GM10847 (cell line): ENCODE results near the gene TSPAN16.

Experiments
- POLR2A ChIP-seq: IDR thresholded peaks from 2 replicates; pipeline ENCODE4 v1.6.1; 2011; ENCODE audit not compliant: insufficient read length; ENCODE audit errors: extremely low read depth

Gene TSPAN16

GRCh38 chr19:11263726-11264125 lies 32.2 kb upstream of the TSPAN16 start:
- no peak for TF ChIP-seq POLR2A

GRCh38 chr19:11264452-11265176 lies 31.3 kb upstream of the TSPAN16 start:
- no peak for TF ChIP-seq POLR2A

- no peak for TF ChIP-seq POLR2A
Observed at GRCh38 chr19:11265177-11265784, 30.7 kb upstream of the TSPAN16 start.

- no peak for TF ChIP-seq POLR2A
Observed at GRCh38 chr19:11265785-11266236, 30.1 kb upstream of the TSPAN16 start.

GRCh38 chr19:11267316-11268085 lies 28.5 kb upstream of the TSPAN16 start:
- no peak for TF ChIP-seq POLR2A

- no peak for TF ChIP-seq POLR2A
Observed at GRCh38 chr19:11268783-11269267, 27.1 kb upstream of the TSPAN16 start.

- TF ChIP-seq POLR2A, result no peak
Observed at GRCh38 chr19:11269408-11269807, 26.6 kb upstream of the TSPAN16 start.

- TF ChIP-seq POLR2A, result no peak
Observed at GRCh38 chr19:11273296-11273695, 22.7 kb upstream of the TSPAN16 start.

GRCh38 chr19:11273989-11274388 lies 22.0 kb upstream of the TSPAN16 start:
- no peak for TF ChIP-seq POLR2A

GRCh38 chr19:11274533-11275086 lies 21.4 kb upstream of the TSPAN16 start:
- TF ChIP-seq POLR2A, result no peak

GRCh38 chr19:11278670-11279069 lies 17.3 kb upstream of the TSPAN16 start:
- no peak for TF ChIP-seq POLR2A

- TF ChIP-seq POLR2A, result no peak
Observed at GRCh38 chr19:11279505-11280236, 16.3 kb upstream of the TSPAN16 start.

- no peak for TF ChIP-seq POLR2A
Observed at GRCh38 chr19:11281356-11282049, 14.5 kb upstream of the TSPAN16 start.

- TF ChIP-seq POLR2A, result no peak
Observed at GRCh38 chr19:11284515-11284914, 11.4 kb upstream of the TSPAN16 start.
